Airway epithelial cell (primary cell): ENCODE results near the gene DCXR. TPM values are rescaled to one million over a fixed set of nuclear protein-coding genes. Genes with fewer than 3 reads are reported as not detected.

Experiments
- total RNA-seq: library from RNA; depleted of rRNA; stranded (reverse); fragments of >200 nt; gene quantifications from 2 replicates; pipeline ENCODE4 v1.2.3, GENCODE V29; 2015

The DCXR gene
- total RNA-seq: 161 and 191 TPM in 2 replicates

DNA sequence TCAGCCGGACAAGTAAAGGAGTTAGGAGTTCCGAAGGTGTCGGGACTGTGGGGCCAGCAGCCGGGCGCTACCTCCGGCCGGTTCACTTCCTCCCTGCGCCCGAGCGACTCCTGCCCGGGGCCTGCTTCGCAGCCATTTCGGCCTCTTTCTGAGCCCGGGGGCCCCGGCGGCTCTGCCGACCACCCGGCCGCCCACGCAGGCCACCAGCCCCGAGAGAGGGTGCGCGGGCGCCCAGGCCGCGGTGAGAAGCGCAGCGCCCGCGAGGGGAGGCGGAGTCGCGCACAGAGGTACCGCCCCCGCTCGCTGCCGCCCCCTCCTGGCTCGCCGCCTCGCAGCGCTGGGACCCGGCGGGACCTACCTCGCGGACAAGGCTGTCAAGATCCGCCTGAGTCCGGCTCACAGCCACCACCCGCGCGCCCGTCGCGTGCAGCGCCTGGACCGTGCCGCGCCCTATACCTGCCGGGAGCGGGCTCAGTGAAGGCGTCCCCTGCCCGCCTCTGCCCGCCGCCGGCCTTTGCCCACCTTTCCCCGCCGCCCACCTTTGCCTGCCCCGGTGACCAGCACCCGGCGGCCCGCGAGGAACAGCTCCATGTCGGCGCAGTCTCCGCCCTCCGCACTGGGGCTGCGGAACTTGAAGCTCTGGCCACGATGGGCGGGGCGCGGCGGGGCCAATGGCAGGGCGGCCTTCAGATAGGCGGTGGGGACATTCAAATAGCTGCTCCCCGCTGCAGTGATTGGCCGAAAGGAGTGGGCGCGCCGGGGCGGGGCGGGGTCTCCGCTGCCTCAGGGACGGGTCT, at the start of gene DCXR:
DCXR (minus strand) TSS at position 606 of the 797 bp plus-strand sequence; CDS start at position 591, 15 bp downstream.

DNA sequence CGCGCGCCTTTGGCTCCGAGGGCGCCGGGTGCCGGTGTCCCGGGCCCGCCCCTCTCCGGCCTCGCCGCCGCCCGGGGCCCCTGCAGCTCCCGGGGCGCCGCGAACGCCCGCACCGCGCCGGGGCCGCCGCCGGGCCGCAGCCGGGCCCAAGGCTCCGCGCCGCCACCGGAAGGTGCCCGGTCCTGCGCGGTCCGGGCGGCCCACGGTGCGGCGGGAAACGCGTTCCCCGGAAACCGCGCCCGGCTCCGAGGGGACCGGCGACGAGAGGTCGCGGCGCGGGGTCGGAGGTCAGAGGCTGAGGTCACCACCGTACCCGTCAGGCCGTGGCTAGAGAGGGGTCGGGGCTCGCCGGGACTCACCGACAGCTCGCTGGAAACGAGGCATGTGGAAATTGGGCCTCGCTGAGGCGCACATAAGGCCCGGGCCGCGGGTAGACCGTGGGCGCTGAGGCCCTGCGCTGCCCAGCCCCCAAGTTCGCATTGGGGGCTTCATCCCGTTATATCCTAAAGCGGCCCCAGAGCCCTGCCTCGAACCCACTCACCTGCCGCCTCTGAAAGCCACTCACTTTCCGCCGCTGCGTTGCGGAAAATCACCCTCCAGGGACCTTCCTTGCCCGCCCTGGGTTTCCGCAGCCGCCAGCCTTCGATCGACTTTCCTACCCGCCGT, 28.3 kb upstream of the DCXR start, which contains the start of gene DUS1L:
DUS1L (minus strand) TSS at position 167 of the 666 bp plus-strand sequence. CDS start 745 bp downstream, outside the sequence.

DNA sequence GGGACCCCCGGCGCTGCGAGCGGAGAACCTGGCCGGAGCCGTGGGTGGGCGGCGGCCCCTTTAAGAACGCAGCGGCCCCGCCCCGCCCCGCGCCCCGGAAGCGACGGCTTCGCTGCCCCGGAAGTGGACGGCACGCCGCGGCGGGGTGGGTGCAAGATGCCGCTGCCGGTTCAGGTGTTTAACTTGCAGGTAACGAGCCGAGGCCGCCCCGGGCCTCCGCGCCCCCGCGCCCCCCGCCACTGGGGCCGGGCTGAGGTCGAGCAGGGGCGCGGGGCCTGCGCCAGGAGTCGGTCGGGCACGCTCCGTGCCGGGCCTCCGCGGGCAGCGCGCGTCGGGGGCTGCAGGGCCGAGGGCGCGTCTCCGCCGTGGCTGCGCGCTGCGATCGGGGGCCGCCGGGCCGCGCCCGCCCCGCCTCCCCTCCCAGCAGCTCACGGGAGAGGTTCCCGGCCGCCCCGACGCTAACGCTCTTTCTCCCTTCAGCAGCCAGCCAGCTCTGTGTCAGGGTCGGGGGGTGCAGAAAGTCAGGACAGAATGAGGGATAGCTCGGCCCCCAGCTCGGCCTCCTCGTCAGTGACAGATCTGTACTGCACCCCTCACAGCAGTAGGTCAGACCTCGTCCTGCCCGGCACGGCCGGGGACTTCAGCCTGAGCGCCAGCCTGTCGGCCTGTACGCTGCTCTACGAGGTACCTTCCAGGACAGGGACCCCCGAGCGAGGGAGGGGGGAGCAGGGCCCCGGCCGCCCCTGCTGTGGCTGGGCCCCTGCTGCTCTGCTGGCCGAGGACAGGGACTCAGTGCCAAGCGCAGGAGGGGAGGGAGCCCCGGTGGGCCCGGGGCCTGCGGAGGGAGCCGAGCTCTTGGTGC, 14.5 kb upstream of the DCXR start, which contains the start of the genes GPS1 and RFNG:
GPS1 (plus strand) TSS at position 123 of the 862 bp plus-strand sequence; CDS start at position 157, 34 bp downstream.
RFNG (minus strand) TSS at position 36 of the 862 bp plus-strand sequence. CDS start 45 bp downstream, outside the sequence.

DNA sequence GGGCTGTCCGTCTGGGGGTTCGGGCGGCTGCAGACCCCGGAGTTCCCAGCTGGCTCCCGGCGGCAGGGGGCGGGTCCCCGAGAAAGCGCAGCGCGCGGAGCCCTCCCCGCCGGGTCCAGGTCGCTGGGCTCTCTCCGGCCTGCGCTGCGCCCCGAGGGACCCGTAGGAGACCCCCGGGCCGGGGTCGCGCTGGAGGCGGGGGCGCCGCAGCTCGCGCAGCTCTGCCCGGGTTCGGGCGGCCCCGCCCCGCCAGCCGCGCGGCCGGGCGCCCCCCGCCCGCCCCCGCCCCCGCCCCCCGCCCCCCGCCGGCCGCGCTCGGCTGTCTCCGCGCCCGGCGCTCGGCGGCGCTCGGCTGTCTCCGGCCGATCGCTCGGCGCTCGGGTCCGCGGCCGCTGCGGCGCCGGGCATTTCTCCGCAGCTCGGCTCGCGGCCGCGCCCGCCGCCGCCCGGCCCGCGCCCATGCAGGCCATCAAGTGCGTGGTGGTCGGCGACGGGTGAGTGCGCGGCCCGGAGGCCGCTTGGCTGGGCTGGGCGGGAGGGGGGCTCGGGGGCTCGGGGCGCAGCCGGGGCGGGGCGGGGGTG, 6.1 kb downstream of the DCXR start, which contains the start of gene RAC3:
RAC3 (plus strand) TSS at position 376 of the 582 bp plus-strand sequence; CDS start at position 460, 84 bp downstream.

DNA sequence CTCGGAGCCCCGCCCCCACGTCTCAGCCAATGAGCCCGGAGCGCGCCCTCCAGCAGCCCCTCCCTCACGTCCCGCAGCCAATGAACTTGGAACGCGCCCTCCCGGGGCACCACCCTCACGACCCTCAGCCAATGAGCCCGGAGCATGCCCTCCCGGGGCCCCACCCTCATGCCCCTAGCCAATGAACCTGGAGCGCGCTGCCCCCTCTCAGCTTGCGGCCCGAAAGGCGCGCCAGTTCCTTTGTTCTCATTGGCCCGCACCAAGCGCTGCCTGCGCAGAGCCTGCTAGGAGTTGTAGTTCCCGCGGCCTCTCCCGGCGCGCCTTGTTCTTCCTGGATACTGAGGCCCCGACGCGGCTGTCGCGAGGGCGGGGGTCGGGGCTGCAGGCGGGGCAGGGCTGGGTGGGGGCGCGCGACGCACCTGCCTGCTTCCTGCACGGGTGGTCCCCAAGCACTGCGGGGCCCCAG, 14.5 kb downstream of the DCXR start, which contains the start of gene LRRC45:
LRRC45 (plus strand) TSS at position 325 of the 466 bp plus-strand sequence. CDS start 339 bp downstream, outside the sequence.

DNA sequence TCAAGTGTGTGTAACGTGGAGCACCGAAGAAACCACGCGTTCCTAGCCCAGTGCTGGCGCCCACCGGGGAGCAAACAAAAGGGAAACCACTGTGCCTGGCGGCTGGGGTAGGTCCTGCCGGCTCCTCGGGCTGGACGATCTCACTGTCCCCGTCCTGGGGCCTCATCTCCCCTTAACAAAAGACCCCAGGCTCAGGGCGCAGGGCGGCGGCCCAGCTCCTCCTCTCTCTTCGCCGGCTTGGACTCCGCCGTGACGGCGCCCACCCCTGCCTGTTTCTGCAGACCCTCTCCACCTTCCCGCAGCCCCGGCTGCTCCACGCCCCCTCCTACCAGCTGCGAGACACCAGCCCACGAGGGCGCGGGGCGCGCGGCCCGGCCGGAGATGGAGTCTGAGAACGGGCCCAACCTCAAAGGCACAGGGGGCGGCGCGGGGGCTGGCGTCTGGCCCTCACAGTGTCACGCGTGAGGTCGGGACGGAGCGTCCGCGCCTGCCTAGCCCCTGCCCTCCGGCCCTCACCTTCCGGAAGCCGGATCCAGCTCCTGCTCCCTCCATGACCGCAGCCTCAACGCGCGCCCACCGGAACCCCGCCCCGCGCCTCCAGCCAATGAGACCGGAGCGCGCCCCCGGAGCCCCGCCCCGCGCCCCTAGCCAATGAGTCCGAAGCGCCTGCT, 15.1 kb downstream of the DCXR start, which contains the start of gene CENPX:
CENPX (minus strand) TSS at position 569 of the 671 bp plus-strand sequence; CDS start at position 552, 17 bp downstream.

Other genes with a start within 250 kb of the DCXR start
- not detected in 2 replicates for gene GCGR, start 233.5 kb downstream of the DCXR start, total RNA-seq
- 34.9 and 50.1 TPM in 2 replicates for gene MCRIP1, start 204.4 kb downstream of the DCXR start, total RNA-seq
- gene PPP1R27, start 202.6 kb downstream of the DCXR start, total RNA-seq: not detected in 2 replicates
- gene P4HB, start 177.2 kb downstream of the DCXR start, total RNA-seq: 1,284 and 1,865 TPM in 2 replicates
- gene ARHGDIA, start 166.4 kb downstream of the DCXR start, total RNA-seq: 326 and 351 TPM in 2 replicates
- gene ALYREF, start 146.1 kb downstream of the DCXR start, total RNA-seq: 184 and 208 TPM in 2 replicates
- gene ANAPC11, start 146.0 kb downstream of the DCXR start, total RNA-seq: 235 and 300 TPM in 2 replicates
- 3.0 TPM in 1 of 2 replicates, not detected in the other for gene NPB, start 135.5 kb downstream of the DCXR start, total RNA-seq
- 50.9 and 54.8 TPM in 2 replicates for gene PCYT2, start 126.3 kb downstream of the DCXR start, total RNA-seq
- gene SIRT7, start 119.5 kb downstream of the DCXR start, total RNA-seq: 32.9 and 35.1 TPM in 2 replicates
- gene MAFG, start 110.0 kb downstream of the DCXR start, total RNA-seq: 9.5 and 12.1 TPM in 2 replicates
- gene PYCR1, start 100.4 kb downstream of the DCXR start, total RNA-seq: 55.8 and 60.5 TPM in 2 replicates
- gene MYADML2, start 90.5 kb downstream of the DCXR start, total RNA-seq: not detected in 2 replicates
- not detected in 2 replicates for gene NOTUM, start 76.5 kb downstream of the DCXR start, total RNA-seq
- gene ASPSCR1, start 60.1 kb downstream of the DCXR start, total RNA-seq: 6.9 and 12.5 TPM in 2 replicates
- gene CENPX, start 14.8 kb downstream of the DCXR start, total RNA-seq: 123 and 162 TPM in 2 replicates
- 16.3 and 21.5 TPM in 2 replicates for gene LRRC45, start 14.4 kb downstream of the DCXR start, total RNA-seq
- 53.3 and 75.5 TPM in 2 replicates for gene RAC3, start 6.0 kb downstream of the DCXR start, total RNA-seq
- gene RFNG, start 14.1 kb upstream of the DCXR start, total RNA-seq: 37.6 and 38.2 TPM in 2 replicates
- 115 and 136 TPM in 2 replicates for gene GPS1, start 14.2 kb upstream of the DCXR start, total RNA-seq
- gene DUS1L, start 28.1 kb upstream of the DCXR start, total RNA-seq: 76.2 and 82.9 TPM in 2 replicates
- 474 and 632 TPM in 2 replicates for gene FASN, start 60.5 kb upstream of the DCXR start, total RNA-seq
- gene CCDC57, start 175.1 kb upstream of the DCXR start, total RNA-seq: 8.1 and 16.5 TPM in 2 replicates
- 256 and 274 TPM in 2 replicates for gene SLC16A3, start 191.3 kb upstream of the DCXR start, total RNA-seq
- 41.8 and 42.7 TPM in 2 replicates for gene CSNK1D, start 236.0 kb upstream of the DCXR start, total RNA-seq